NCI-H1436 (cell line): Measurements from ENCODE around the gene ITIH2.
"Not testable (repeated sequence)": the region's sequence is repeated elsewhere in the genome, so short reads cannot be mapped to it uniquely, and the experiment has no call there.

Source experiments
- DNase-seq: peaks from one replicate; lab custom pipeline; 2025; lab: John Stamatoyannopoulos, UW

Gene ITIH2, protein sequence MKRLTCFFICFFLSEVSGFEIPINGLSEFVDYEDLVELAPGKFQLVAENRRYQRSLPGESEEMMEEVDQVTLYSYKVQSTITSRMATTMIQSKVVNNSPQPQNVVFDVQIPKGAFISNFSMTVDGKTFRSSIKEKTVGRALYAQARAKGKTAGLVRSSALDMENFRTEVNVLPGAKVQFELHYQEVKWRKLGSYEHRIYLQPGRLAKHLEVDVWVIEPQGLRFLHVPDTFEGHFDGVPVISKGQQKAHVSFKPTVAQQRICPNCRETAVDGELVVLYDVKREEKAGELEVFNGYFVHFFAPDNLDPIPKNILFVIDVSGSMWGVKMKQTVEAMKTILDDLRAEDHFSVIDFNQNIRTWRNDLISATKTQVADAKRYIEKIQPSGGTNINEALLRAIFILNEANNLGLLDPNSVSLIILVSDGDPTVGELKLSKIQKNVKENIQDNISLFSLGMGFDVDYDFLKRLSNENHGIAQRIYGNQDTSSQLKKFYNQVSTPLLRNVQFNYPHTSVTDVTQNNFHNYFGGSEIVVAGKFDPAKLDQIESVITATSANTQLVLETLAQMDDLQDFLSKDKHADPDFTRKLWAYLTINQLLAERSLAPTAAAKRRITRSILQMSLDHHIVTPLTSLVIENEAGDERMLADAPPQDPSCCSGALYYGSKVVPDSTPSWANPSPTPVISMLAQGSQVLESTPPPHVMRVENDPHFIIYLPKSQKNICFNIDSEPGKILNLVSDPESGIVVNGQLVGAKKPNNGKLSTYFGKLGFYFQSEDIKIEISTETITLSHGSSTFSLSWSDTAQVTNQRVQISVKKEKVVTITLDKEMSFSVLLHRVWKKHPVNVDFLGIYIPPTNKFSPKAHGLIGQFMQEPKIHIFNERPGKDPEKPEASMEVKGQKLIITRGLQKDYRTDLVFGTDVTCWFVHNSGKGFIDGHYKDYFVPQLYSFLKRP

DNA sequence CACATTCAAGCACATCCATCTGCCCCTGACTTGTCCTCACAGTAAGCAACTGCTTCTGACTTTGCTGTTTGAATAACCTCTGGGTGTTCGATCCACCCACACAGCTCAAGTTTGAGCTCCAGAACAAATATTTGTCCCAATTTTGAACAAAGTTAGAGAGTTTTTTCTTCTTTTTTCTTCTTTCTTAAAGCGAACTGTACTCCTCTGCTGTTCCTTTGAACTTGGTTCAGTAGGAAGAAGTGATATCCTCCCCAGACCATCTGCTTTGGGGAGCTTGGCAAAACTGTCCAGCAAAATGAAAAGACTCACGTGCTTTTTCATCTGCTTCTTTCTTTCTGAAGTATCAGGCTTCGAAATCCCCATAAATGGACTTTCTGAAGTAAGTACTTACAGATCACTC lies at the start of gene ITIH2:
TSS of gene ITIH2 (plus strand) at position 177 of the 400 bp plus-strand sequence. CDS start at position 296, 119 bp downstream.
- no peak for DNase-seq

DNA sequence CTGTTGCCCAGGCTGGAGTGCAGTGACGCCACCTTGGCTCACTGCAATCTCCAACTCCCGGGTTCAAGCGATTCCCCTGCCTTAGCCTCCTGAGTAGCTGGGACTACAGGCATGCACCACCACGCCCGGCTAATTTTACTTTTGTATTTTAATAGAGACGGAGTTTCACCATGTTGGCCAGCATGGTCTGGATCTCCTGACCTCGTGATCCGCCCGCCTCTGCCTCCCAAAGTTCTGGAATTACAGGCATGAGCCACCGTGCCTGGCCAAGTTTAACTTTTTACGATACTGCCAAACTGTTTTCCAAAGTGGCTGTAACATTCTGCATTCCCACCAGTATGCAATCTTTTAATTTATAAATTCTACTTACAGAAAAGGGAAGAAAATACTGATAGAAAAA lies 46.0 kb upstream of the ITIH2 start:
- not testable (repeated sequence) for DNase-seq

DNA sequence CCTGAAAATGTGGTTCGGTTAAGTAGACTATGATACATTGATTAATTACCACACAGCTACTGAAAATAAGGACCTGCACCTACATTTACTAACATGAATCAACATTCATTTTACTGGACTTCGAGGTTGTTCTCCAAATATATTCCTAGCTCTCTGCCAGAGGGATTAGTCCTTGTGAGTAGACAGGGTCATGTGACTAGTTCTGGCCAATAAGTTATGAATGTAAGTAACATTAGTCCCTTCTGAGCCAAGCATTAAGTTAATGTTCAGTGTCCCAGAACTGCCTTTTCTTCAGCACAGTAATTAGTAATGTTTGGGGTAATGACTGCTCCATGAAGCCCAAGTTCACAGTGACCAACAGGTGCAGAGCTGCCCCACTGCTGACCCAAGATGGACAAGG lies 45.6 kb upstream of the ITIH2 start:
- no peak for DNase-seq

DNA sequence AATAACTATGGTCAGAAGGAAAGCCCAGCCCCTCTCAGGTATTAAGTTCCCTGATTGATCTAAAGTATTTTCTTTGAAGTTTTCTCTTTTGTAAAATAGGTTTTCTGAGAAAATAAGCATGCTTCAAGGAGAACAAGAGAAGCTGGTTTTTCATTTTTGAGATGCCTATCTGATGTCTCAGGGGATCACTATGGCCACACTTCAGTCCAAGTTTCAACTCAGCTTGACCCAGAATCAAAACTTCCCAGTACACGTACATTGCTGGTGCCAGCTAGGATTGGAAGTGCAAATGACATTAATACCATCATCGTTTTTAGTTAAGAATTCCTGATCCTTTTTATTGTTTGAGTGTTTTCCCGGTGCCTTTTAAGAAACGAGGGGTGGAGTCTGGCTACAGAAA lies 43.6 kb upstream of the ITIH2 start:
- DNase-seq: no peak

DNA sequence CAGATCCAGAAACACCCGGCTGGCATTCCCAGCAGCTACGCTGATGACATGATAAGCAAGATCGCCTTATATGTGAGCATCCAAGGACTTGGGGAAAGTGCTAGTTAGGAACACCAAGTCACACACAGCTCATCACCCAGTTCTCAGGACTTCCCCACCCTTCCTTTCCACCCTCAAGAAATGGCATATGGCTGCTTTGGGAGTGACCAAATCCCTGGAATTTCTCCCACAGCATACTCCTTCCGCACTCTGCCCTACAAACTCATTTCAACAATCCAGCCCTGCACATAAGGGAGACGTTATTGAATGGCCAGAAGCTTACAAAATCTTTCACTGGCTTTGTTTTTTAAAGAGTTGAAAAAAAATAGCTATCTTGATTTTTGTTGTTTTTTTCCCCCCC lies 40.6 kb upstream of the ITIH2 start:
- DNase-seq: no peak

DNA sequence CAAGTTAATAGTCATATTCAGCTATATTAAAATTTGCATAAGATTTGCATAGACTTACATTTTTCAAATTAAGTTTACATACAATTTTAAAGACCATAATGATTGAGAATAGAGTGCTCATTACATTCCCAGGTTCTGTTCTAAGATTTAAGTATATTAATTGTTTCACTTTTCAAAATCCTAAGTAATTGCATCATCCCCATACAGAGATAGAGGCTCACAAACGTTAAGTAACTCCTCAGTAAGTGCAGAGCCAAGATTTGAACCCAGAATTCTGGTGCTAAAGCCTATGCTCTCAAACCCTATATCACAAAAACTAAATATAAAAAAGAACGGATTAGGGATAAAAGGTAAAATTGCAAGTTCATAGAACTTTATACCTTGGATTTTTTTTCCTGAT lies 38.4 kb upstream of the ITIH2 start:
- DNase-seq: no peak

DNA sequence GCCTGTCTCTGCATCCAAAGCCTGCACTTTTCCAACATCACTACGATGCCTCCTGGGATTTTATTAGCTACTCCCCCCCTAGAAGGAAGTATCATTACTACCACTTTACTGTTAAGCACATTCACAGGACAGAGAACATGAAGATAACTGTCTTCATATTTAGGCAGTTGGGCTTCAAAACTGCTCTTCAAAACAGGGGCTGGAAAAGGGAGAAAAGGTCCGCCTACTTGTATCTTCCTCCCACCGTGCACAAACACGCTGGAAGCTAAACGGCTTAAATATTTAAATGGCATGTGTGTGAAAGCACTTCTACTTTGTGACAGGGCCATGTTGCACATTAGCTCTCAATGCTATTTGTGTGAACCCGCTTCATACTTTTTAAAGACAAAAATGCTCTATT lies 37.3 kb upstream of the ITIH2 start:
- no peak for DNase-seq

DNA sequence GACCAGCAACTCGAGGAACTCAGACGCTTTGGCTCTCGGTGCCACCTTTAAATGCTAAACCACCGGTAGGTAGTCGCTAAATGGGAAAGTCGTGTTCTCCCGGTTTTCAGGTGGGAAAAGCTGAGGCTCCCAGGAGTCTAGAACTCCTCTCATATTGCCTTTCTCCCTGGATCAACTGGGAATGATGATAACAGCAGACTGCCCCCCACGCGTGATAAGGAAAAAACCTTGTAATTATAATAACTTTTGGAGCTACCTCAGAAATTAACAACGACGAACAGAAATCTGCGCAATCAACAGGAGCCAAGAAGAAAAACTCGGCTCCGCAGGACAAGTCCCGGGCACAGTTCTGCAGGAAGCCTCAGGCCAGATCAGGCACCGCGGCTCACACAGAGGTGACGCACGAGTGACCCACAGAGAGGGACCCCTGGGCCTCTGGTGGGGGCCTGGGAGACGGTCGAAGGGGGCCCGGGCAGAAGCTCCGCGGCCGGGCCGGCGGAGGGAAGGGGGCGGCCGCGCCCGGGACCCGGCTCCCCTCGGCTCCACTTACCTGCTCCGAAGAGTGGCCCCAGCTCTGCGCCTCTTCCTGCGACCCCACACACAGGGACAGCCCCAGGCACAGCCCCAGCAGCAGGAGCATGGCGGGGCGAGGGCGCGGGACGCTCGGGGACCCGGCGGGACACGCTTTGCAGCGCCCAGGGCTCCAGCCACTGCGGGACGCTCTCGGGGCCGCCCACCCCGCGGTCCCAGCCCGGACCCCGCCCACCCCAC lies 36.7 kb upstream of the ITIH2 start, which contains the start of gene ITIH5:
TSS of gene ITIH5 (minus strand) at position 714 of the 771 bp plus-strand sequence. CDS start at position 640, 74 bp downstream.
- DNase-seq: no peak

DNA sequence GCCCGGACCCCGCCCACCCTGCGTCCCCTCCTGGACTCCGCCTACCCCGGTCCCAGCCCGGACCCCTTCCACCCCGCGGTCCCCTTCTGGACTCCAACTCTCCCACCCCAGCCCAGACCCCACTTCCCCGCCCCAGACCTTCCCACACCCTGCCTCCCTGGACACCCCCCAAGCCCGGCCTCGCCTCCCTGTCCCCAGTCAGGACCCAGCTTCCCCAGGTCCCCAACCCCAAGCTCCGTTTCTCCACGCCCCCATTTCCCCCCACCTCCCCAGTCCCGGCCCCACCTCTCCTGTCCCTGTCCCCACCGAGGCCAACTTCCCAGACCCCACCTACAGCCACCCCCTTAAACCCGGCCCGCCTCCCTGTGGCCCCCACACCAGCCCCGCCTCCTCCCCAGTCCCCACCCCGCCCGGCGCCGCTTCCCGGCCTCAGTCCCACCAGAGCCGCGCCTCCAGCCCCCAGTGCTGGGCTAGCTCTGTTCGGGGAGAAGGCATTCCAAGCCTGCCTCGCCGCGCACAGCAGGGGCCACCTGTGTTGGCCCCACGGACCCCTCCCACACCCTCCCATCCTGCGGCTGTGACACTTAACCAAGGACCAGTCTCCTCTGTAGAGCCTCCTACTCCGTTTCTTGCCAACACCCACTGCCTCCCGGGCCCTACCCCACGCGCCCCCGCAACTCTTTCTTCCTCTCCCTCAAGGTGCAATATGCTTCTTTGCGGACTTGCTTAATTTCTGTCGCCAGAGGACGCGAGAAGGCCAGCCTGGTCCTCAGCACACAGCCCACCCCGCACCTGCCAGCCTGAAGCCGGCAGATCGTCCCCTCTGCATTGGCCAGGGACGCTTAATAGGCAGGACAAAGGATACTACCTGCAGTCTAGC lies 35.6 kb upstream of the ITIH2 start:
- no peak for DNase-seq

DNA sequence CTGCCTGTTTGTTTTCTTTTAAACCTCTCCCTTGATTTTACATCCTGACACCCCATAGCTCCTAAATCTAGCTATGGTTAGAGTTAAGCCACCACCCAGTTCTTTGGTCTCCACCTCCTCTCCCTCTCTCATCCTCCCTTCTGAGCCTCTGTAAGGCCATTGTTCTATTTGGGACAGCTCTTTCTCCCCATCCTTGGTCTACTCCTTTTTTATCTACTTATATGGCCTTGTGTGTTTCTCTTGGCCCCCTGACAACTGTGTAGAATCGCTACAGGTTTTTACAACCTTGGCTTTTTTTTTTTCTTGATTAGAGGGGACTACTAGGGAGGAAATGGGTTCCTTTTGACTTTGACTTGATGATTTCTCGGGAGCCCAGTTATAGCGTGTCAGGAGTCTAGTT lies 33.0 kb upstream of the ITIH2 start:
- no peak for DNase-seq

DNA sequence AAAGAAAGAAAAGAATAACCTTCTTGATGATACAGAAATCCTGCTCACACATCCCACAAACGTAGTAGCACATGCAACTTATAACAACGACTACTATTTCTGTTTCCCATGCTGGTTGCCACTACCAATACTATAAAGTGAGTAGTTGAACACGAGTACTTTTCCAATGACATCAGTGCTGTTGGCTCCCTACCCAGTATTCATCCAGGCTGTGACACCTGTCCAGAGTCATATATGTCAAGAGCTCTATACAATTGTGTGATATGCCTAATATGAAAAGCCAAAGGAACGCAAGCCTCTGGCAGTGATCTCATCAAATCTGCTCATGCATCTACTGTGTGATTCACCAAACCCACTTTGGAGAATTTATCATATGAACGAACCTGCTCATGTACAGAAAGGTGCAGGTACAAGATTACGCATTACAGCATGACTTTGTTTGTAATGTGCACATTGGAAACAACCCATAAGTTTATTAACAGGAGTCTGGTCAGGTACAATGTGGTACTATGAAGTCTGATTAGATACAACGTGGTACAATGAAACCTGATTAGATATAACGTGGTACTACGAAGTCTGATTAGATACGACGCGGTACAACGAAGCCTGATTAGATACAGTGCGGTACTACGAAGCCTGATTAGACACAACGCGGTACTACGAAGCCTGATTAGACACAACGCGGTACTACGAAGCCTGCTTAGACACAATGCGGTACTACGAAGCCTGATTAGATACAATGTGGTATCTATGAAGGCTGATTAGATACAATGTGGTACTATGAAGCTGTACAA lies 30.6 kb upstream of the ITIH2 start:
- DNase-seq: no peak

DNA sequence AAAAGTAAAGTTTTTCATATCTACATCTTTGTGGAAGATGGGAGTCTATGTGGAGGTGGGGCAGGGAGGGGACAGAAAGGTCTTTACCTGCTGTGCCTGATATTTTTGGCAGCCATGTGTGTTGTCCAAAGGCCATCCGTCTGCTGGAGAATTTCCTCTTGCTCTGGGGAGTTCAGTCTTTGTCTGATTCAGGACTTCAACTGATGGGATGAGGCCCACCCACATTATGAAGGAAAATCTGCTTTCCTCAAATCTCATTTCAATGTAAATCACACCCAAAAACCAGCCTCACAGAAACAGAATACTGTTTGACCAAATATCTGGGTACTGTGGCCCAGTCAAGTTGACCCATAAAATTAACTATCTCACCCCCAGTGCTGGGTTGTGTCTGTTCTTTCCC lies 23.9 kb upstream of the ITIH2 start:
- DNase-seq: no peak

DNA sequence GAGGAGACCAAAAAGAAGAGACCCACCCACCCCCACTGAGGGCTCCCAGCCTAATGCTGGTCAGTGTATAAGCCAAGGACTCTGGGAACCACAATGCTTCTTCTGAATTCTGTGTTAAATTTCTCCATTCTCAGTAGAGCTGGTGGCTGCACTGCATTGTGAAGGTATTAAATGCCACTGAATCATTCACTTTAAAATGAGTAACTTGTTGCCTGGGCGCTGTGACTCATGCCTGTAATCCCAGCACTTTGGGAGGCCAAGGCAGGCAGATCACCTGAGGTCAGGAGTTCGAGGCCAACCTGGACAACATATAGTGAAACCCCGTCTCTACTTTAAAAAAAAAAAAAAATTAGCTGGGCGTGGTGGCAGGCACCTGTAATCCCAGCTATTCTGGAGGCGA lies 23.0 kb upstream of the ITIH2 start:
- not testable (repeated sequence) for DNase-seq

DNA sequence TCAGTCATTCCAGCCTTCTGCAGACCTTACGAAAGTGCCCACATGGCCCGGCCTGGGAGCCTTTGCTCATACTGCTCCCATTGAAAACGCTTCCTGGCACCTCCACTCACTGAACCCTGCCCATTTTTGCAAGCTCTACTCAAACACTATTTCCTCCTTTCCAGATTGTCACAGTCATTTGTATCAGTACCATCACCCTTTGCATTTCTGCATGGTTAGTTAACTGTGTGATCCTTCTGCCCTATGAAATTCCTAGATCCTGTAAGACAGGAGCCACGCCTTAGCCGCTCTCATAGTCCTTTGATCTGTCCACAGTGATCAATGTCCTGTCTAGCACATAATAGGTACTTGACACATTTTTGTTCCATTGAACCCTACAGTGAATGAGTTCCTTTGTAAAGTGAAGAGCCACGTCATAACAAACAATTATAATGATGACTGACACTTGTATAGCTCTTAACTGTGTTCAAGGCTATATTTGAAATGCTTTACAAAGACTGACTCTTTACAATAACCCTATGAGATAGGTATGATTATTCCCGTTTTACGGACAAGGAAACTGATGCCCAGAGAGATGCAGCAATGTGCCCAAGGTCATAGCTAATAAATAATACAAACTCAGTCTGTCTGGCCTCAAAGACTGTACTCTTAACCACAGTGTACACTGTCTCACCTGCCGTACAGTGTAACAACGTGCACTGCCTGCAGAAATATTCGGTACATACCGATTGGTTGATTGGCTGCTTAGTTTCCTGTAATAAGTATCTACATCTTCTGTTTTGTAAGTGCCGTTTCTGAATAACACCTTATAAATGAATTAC lies 16.6 kb upstream of the ITIH2 start:
- no peak for DNase-seq

DNA sequence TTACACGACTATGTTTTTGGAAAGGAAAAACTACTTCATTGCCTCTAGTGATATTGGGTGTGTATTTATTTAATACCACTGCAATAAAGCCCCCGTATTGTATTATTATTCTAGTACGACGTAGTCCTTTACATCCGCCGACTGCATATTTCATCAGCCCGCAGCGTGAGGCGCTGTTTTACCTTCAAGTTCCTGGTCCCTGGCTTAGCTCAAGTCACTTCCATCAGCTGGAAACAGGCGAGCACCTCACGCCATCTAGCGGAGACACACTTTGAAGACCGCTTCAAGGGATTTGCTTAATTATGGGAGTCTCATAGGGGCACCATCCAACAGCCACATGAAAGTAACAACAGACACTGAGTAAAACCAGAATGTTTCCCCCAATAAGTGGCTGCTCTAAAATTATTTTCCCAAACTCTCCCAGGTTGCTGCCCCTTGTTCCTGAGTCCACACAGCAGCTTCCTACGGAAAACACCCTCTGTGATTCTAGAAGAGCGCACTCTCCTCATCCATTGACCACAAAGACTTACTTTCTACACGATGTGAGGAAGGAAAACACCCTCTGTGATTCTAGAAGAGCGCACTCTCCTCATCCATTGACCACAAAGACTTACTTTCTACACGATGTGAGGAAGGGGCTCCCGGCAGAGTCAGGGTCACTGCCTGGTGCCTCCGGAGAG lies 15.7 kb upstream of the ITIH2 start:
- peak; percentile 56 for DNase-seq

DNA sequence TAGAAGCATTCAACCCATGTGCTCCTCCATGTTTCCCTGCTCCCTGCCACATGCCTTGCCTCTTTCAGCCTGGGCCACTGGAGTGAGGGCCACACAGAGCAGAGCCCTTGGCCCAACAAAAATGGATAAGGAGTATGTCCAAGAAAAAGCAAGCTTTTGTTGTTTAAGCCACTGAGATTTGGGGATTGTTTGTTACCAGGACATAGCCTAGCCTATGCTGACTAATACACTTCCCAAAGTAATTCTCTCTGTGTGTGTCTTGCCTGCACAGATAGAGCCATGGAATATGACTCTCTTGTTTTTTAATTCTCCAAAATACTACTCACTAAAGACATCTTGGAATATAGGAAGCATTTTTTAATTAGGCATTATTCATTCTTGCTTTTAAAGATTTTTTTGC lies 13.5 kb upstream of the ITIH2 start:
- no peak for DNase-seq

DNA sequence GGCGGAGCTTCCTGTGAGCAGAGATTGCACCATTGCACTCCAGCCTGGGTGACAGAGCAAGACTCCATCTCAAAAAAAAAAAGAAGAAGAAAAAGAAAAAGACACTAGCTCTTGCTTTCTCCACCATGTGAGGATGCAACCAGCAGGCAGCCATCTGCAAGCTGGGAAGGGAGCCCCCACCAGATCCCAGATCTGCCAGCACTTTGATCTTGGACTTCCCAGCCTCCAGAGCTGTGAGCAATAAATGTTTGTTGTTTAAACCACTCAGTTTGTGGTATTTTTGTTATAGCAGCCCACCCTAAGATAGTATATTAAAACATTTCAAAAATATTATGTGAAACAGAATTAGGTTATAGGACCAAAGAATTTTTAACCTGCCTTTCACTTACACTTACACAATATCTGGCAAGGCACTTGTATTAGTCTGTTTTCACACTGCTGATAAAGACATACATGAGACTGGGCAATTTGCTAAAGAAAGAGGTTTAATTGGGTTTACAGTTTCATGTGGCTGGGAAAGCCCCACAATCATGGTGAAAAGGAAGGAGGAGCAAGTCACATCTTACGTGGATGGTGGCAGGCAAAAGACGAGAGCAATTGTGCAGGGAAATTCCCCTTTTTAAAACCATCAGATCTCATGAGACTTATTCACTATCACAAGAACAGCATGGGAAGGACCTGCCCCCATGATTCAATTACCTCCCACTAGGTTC lies 12.1 kb upstream of the ITIH2 start:
- not testable (repeated sequence) for DNase-seq

DNA sequence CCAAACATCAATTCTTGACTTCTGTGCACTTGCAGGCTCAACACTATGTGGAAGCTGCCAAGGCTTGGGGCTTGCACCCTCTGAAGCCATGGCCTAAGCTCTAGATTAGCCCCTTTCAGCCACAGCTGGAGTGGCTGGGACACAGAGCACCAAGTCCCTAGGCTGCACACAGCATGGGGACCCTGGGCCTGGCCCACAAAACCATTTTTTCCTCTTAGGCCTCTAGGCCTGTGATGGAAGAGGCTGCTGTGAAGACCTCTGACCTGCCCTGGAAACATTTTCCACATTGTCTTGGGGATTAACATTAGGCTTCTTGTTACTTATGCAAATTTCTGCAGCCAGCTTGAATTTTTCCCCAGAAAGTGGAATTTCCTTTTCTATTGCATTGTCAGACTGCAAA lies 10.7 kb upstream of the ITIH2 start:
- DNase-seq: not testable (repeated sequence)
